ENCODE measurements around the gene R3HDM1.
"Not testable (repeated sequence)": the region's sequence is repeated elsewhere in the genome, so short reads cannot be mapped to it uniquely, and the experiment has no call there.

Gene R3HDM1

GRCh38 chr2:135510577-135510976, 20.7 kb upstream of the R3HDM1 start:
- no peak overlapping the region for H3K4me3 ChIP-seq (ENCODE audit: low read depth, low read length)
- no peak for DNase-seq (ENCODE audit: low read depth)
- TF ChIP-seq, protein P1, sequence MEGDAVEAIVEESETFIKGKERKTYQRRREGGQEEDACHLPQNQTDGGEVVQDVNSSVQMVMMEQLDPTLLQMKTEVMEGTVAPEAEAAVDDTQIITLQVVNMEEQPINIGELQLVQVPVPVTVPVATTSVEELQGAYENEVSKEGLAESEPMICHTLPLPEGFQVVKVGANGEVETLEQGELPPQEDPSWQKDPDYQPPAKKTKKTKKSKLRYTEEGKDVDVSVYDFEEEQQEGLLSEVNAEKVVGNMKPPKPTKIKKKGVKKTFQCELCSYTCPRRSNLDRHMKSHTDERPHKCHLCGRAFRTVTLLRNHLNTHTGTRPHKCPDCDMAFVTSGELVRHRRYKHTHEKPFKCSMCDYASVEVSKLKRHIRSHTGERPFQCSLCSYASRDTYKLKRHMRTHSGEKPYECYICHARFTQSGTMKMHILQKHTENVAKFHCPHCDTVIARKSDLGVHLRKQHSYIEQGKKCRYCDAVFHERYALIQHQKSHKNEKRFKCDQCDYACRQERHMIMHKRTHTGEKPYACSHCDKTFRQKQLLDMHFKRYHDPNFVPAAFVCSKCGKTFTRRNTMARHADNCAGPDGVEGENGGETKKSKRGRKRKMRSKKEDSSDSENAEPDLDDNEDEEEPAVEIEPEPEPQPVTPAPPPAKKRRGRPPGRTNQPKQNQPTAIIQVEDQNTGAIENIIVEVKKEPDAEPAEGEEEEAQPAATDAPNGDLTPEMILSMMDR (IDR thresholded peaks at IDR 0.05; ENCODE audit: low read depth, low read length, missing control alignments) = no peak

- no peak for DNase-seq (ENCODE audit: low read depth)
- H3K4me3 ChIP-seq (ENCODE audit: low read depth, low read length) = no peak overlapping the region
- TF ChIP-seq, protein P1 (IDR thresholded peaks at IDR 0.05; ENCODE audit: low read depth, low read length, missing control alignments) = no peak
Measured at GRCh38 chr2:135512099-135512498, 19.2 kb upstream of the R3HDM1 start.

DNA sequence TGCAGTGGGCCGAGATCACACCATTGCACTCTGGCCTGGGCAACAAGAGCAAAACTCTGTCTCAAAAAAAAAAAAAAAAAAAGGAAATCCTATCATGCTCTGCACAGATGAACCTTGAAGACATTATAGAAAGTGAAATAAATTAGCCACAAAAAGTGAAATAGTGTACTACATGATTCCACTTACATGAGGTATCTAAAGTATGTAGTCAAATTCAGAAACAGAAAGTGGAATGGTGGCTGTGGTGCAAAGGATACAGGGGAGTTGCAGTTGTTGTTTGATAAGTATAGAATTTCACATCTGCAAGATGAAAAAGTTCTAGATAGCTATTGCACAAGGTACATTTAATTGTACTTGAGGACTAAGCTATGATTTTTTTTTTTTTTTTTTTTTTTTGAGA, 5.5 kb upstream of the R3HDM1 start:
- DNase-seq (ENCODE audit: low read depth) = peak; percentile 33
- TF ChIP-seq, protein P1 (IDR thresholded peaks at IDR 0.05; ENCODE audit: low read depth, low read length, missing control alignments) = no peak
- no peak overlapping the region for H3K4me3 ChIP-seq (ENCODE audit: low read depth, low read length)

DNA sequence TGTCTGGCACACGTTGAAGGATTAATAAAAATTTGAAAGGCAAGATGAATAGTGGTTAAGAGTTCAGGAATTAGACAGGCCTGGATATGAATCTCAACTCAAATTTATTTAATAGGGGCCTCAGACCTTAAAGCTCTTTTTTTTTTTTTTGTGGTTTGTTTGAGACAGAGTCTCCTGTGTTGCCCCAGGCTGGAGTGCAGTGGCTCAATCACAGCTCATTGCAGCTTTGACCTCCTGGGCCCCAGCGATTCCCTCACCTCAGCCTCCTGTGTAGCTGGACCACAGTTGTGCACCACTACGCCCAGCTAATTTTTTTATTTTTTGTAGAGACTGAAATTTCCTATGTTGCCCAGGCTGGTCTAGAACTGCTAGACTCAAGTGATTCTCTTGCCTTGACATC, 3.3 kb upstream of the R3HDM1 start:
- TF ChIP-seq, protein P1 (IDR thresholded peaks at IDR 0.05; ENCODE audit: low read depth, low read length, missing control alignments) = no peak
- H3K4me3 ChIP-seq (ENCODE audit: low read depth, low read length) = no peak overlapping the region
- no peak for DNase-seq (ENCODE audit: low read depth)

DNA sequence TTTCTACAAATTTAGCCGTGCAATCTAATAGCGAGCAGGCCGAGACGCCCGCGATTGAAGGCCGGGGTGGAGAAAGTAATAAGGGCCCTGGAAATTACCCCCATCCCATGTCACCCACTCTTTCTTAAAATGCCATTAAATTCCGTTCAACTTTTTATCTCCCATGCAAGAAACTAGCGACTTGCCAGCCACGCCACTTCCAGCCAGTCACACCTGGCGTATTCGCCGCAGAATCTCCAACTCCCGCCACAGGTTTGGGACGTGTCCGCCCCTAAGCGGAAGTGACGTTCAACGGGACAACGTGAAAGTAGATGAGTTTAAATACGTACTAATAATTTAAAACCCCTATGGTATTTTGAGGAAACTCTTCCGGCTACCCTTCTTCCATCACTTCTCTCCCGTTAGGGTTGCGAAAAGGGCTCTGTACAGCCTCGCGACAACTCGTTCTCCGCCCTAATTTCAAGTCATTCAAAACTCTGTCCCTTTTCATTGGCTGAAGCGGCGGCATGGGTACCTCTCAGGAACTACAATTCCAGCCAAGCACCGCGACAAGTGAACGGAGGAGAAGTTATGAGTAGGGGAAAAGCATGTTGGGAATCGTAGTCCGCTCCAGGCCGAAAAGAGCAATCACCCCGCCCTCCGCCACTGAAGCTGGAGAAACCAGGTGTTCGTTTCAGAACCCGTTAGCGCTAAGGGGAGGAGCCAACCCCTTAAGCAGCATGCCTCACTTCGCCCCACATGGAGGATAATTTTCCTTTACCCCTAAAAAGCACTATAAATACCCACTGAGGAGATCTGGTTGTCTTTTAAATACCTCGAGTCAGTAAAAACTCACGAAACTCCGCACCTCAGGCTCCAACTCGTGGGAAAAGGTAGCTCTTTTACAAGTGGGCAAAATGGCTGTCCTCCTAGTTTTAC, 712 bp upstream of the R3HDM1 start, which contains the start of gene ZRANB3:
Gene ZRANB3 (minus strand): TSS at position 906 of the 918 bp plus-strand sequence.
- TF ChIP-seq, protein P1 (IDR thresholded peaks at IDR 0.05; ENCODE audit: low read depth, low read length, missing control alignments) = no peak

GRCh38 chr2:135532581-135532980, 1.3 kb downstream of the R3HDM1 start:
- DNase-seq (ENCODE audit: low read depth) = no peak
- peak overlapping the region; percentile 83; the same call in 1 of the 2 replicates for H3K4me3 ChIP-seq (ENCODE audit: low read depth, low read length)

More for the DNA sequence above, 712 bp upstream of the R3HDM1 start, which contains the start of gene ZRANB3:
- H3K4me3 ChIP-seq (ENCODE audit: low read depth, low read length) = peak within 1 kb of the TSS; percentile 83
- DNase-seq (ENCODE audit: low read depth) = peak; percentile 98

DNA sequence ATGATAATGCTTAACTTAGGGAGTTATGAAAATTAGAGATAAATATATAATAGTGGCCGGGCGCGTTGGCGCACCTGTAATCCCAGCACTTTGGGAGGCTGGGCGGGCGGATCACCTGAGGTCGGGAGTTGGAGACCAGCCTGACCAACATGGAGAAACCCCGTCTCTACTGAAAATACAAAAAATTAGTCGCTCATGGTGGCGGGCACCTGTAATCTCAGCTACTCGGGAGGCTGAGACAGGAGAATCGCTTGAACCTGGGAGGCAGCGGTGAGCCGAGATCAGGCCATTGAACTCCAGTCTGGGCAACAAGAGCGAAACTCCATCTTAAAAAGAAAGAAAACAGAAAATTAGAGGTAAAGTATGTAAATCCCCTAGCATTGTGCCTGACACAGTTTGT, 2.3 kb downstream of the R3HDM1 start:
- not testable (repeated sequence) for H3K4me3 ChIP-seq (ENCODE audit: low read depth, low read length); DNase-seq (ENCODE audit: low read depth)

More at GRCh38 chr2:135532581-135532980, 1.3 kb downstream of the R3HDM1 start:
- TF ChIP-seq, protein P1 (IDR thresholded peaks at IDR 0.05; ENCODE audit: low read depth, low read length, missing control alignments) = no peak
